T-helper 17 cell (primary cell): ENCODE measurements around the gene TSN. TPM values are rescaled to one million over a fixed set of nuclear protein-coding genes. Genes with fewer than 3 reads are reported as not detected.
"Not testable (repeated sequence)": the region's sequence is repeated elsewhere in the genome, so short reads cannot be mapped to it uniquely, and the experiment has no call there.

Experiments
- ATAC-seq: fragments of 150-1000 bp; cut with Tn5 transposase; 2 replicates; pipeline ENCODE4 v1.10.0; 2021; ENCODE audit warnings: mild to moderate bottlenecking, moderate library complexity
- DNase-seq, 3 donors: peaks; one replicate each; pipeline versions ENCODE4 v3.0.0 to v3.0.0-alpha.2; 2020 to 2021
- H3K9me3 ChIP-seq: one replicate; pipeline ENCODE4 v1.7.0; 2013; ENCODE audit warnings: low read length, mild to moderate bottlenecking; ENCODE audit not compliant: control insufficient read depth, poor library complexity, severe bottlenecking
- H3K27ac Mint-ChIP-seq: one replicate; pipeline ENCODE4 v1.8.0; 2022; ENCODE audit warnings: mild to moderate bottlenecking, moderate library complexity, mixed read lengths
- H3K27me3 Mint-ChIP-seq: one replicate; pipeline ENCODE4 v1.8.0; 2022; ENCODE audit warnings: mixed read lengths
- H3K36me3 Mint-ChIP-seq: one replicate; pipeline ENCODE4 v1.8.0; 2022; ENCODE audit warnings: low read depth, mixed read lengths
- H3K4me1 Mint-ChIP-seq: one replicate; pipeline ENCODE4 v1.8.0; 2022; ENCODE audit warnings: mild to moderate bottlenecking, mixed read lengths
- H3K4me3 Mint-ChIP-seq: one replicate; pipeline ENCODE4 v1.8.0; 2022; ENCODE audit warnings: mild to moderate bottlenecking, moderate library complexity, mixed read lengths
- total RNA-seq, 4 donors: library from RNA in 2 of 4; stranded (reverse) in 2 of 4; gene quantifications; one replicate each; pipeline ENCODE4 v1.2.3 and lab custom pipeline; 2022 to 2026

The TSN gene
- total RNA-seq, 2 donors from 2014 or later, result 37.0 to 55.9 TPM

DNA sequence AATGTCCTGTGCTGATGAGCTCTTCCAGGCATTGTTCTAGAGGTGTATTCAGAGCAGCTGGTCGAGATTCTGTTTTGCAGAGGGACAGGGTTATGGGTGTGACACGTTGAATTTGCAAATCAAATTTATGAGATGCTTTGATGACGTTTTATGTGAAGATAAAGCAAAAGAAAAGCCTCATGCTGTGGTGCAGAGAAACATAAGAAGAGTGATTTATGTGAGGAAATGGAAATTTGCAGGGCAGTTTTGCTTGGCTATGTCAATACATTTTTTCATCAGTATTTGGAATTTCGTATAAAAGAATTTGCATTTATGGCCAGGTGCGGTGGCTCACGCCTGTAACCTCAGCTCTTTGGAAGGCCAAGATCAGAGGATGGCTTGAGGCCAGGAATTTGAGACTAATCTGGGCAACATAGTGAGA lies 36.4 kb downstream of the TSN start:
- no peak for DNase-seq
- H3K27me3 Mint-ChIP-seq, result peaks cover 55% of the 10 kb centered on the region
- peaks cover 2% of the 10 kb centered on the region for H3K4me1 Mint-ChIP-seq
- no peak overlapping the region for H3K27ac Mint-ChIP-seq
- peaks cover 3% of the 10 kb centered on the region for H3K9me3 ChIP-seq
- peaks cover 2% of the 10 kb centered on the region for H3K36me3 Mint-ChIP-seq
- ATAC-seq, result no peak
- no peak overlapping the region for H3K4me3 Mint-ChIP-seq

DNA sequence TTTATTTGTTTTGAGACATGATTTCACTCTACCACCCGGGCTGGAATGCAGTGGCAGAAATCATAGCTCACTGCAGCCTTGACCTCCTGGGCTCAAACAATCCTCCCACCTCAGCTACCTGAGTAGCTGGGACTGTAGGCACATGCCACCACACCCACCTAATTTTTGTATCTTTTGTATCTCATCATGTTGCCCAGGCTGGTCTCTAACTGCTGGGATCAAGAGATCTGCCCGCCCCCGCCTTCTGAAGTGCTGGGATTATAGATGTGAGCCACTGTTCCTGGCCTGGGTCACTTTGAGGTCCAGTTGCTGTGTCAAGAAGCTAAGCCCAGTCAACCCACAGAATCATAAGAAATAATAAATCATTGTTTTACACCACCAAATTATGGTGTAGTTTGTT lies 38.4 kb downstream of the TSN start:
- H3K27me3 Mint-ChIP-seq, result peaks cover 50% of the 10 kb centered on the region
- no peak for ATAC-seq
- no peak overlapping the region for H3K4me3 Mint-ChIP-seq
- peaks cover 2% of the 10 kb centered on the region for H3K36me3 Mint-ChIP-seq
- H3K9me3 ChIP-seq, result peaks cover 3% of the 10 kb centered on the region
- H3K27ac Mint-ChIP-seq, result no peak overlapping the region
- H3K4me1 Mint-ChIP-seq, result peaks cover 4% of the 10 kb centered on the region
- DNase-seq, result no peak

DNA sequence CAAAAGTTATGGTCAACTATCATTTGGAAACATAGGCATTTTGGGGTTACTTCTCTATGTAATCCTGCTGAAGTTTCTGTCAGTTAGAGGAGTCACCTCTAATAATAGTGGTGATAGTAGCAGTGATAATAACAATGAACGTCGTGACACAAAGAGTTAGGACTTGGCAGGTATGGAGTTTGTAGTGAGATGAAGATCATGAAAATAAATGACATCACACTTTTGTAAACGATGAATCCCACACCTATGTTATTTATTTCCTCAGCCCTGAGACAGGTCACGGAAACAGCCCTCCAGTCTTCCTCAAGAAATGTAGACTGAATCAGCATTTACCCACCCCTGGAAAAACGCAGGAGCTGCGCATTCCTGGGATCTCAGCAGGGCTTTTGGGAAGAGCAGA lies 38.8 kb downstream of the TSN start:
- H3K36me3 Mint-ChIP-seq, result peaks cover 2% of the 10 kb centered on the region
- peaks cover 50% of the 10 kb centered on the region for H3K27me3 Mint-ChIP-seq
- H3K4me3 Mint-ChIP-seq, result no peak overlapping the region

DNA sequence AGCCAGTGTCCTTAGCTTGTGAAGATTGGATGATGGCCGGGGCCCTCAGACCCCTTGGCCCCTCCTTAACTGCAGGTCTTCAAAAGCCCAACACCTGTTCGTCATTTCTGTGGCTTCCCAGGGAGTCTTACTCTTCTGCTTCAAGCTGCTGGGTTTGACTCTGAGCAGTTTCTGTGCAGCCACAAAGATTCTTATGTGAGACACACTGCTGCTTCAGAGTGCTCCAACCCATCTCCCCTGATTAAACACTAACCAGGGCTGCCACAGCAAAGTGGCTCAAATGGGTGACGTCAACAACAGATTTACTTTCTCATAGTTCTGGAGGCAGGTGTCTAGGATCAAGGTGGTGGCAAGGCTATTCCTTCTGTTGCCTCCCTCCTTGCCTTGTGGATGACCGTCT lies 40.8 kb downstream of the TSN start:
- Mint-ChIP-seq H3K27me3 (peaks cover 35% of the 10 kb centered on the region), H3K4me3 (no peak overlapping the region), H3K36me3 (peaks cover 2% of the 10 kb centered on the region), H3K27ac (no peak overlapping the region), H3K4me1 (peaks cover 4% of the 10 kb centered on the region)
- DNase-seq (no peak), ATAC-seq (no peak)
- H3K9me3 ChIP-seq, result no peaks in the 10 kb centered on the region

More for the DNA sequence above, 38.8 kb downstream of the TSN start:
- Mint-ChIP-seq H3K27ac (no peak overlapping the region), H3K4me1 (peaks cover 4% of the 10 kb centered on the region)
- no peak for DNase-seq
- H3K9me3 ChIP-seq, result peaks cover 3% of the 10 kb centered on the region
- no peak for ATAC-seq

DNA sequence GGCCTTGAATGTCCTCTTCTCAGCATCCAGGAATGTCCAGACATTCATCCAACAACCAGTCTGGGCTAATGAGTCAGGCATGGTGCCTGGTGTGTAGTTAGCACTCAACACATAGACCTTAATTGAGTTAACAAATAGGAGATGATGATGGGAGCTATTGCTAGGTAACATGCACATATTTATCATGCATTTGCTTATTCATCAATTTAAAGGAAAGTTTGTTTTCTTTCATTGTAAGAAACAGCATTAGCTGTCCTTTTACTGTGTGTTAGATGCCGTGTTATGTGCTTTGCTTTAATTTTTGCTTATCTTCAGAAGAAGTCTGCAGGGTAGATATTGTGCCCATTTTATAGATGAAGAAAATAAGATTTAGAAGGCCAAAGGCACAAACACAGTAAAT lies 43.2 kb downstream of the TSN start:
- peaks cover 26% of the 10 kb centered on the region for H3K27me3 Mint-ChIP-seq
- no peak overlapping the region for H3K4me3 Mint-ChIP-seq
- ATAC-seq, result no peak
- H3K27ac Mint-ChIP-seq, result no peak overlapping the region
- H3K36me3 Mint-ChIP-seq, result peaks cover 2% of the 10 kb centered on the region
- no peaks in the 10 kb centered on the region for H3K9me3 ChIP-seq
- no peak for DNase-seq
- peaks cover 2% of the 10 kb centered on the region for H3K4me1 Mint-ChIP-seq

DNA sequence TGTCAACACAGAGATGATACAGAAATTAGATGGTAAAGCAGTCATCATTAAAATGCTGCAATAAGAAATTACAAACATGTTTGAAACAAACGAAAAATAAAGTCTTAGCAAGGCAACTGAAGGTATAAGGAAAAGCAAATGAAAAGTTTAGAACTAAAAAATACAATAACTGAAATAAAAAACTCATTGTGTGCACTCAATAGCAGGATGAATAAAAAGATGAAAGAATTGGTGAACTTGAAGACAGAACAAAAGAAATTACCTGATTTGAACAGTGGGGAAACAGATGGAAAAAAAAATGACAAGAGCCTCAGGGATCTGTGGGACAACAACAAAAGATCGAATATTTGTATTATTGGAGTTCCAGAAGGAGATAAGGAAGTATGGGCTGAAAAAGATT lies 46.5 kb downstream of the TSN start:
- Mint-ChIP-seq H3K4me1 (peaks cover 1% of the 10 kb centered on the region), H3K27me3 (peaks cover 30% of the 10 kb centered on the region), H3K36me3 (no peaks in the 10 kb centered on the region), H3K4me3 (no peak overlapping the region), H3K27ac (no peak overlapping the region)
- no peak for DNase-seq
- ATAC-seq, result no peak
- no peaks in the 10 kb centered on the region for H3K9me3 ChIP-seq

DNA sequence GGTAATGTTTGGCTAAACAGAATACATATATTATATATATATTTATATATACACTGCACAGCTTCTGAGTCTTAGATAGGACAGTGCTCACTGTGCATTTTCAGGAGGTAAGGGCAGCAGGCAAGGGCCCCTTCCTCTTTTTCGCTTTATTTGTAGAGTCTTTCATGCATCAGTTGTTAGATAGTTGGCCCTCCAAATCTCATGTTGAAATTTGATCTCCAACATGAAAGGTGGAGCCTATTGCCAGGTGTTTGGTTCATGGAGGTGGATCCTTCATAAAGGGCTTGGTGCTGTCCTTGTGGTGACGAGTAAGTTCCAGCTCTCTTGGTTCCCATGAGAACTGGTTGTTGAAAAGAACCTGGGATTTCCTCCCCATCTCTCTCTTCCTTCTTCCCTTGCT lies 48.1 kb downstream of the TSN start:
- peaks cover 2% of the 10 kb centered on the region for H3K36me3 Mint-ChIP-seq
- no peak overlapping the region for H3K4me3 Mint-ChIP-seq
- ATAC-seq (no peak), DNase-seq (no peak)
- no peaks in the 10 kb centered on the region for H3K9me3 ChIP-seq
- no peaks in the 10 kb centered on the region for H3K4me1 Mint-ChIP-seq
- H3K27ac Mint-ChIP-seq, result no peak overlapping the region
- H3K27me3 Mint-ChIP-seq, result peaks cover 37% of the 10 kb centered on the region

DNA sequence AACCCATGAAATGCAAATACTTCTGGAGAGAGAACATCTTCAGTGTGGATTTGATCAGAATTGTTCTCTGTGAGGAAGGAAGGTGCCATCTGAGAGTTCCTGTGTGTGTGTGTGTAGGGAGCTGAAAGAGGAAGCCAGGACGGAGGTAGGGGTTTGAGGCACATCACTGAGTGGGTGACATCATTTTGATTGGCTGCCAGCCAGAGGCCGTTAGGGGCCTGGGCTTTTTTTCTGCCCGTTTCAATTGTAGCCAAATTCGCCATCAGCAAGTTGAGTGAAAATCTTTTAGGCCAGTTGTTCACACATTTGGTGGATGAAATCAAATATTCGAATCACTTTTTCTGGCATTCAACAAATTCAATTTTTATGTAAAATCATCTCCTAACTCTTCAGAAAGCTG lies 48.9 kb downstream of the TSN start:
- ATAC-seq, result no peak
- no peak overlapping the region for H3K4me3 Mint-ChIP-seq
- H3K4me1 Mint-ChIP-seq, result no peaks in the 10 kb centered on the region
- peaks cover 2% of the 10 kb centered on the region for H3K36me3 Mint-ChIP-seq
- no peaks in the 10 kb centered on the region for H3K9me3 ChIP-seq
- H3K27me3 Mint-ChIP-seq, result peaks cover 37% of the 10 kb centered on the region
- no peak overlapping the region for H3K27ac Mint-ChIP-seq
- DNase-seq, result no peak

DNA sequence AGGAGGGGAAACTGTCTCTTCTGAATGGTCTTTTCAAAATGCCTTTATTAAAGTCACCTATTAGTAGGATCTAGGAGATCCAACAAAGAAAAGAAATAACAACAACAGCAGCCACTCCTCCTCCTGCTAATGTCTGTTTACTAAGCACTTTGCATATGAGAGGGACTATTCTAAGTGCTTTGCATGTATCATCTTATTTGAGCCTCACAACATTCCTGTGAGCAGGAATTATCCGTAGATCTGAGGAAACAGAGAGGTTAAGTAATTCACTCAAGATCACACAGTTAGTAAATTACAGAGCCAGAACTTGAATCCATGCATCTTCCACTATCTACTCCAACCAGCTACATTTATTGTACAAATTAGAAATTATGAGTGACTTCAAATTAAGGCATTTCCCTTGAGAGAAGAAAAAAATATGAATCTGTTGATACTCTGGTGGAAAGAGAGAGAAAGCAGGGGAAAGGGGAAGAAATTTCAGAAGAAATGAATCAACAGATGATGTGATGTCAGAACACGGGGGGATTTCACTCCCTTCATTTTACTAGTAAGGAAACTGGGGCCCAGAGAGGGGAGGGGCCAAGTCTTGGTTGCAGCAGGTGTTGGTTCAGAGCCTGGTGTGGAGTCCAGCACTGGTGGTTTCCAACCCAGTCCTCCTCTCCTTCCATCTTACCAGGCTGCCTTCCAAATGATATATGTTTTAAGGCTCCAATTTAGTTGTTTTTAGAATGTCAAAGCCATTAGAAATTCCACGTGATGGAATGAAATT lies 49.7 kb downstream of the TSN start:
- no peak for ATAC-seq
- Mint-ChIP-seq H3K36me3 (peaks cover 2% of the 10 kb centered on the region), H3K27ac (no peak overlapping the region), H3K4me1 (no peaks in the 10 kb centered on the region), H3K27me3 (peaks cover 37% of the 10 kb centered on the region), H3K4me3 (no peak overlapping the region)
- DNase-seq, result no peak
- H3K9me3 ChIP-seq, result no peaks in the 10 kb centered on the region

DNA sequence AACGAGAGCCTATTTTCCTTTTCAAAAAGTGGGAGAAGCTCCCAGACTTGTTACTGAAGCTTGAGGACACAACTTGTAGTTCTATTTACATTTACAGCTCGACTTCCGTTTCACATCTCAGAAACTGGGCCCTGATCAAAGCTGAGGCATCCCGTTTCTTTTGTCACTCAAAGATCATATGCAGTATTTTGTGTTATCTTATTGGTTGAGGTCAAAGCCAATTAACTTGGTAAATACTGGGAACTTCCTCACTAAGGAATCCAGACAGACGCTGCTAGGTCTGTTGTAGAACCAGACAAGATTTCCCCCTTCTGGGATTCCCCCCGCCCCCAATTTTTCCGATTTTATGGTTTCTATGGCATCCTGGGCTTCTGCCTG lies 50.3 kb downstream of the TSN start:
- H3K36me3 Mint-ChIP-seq, result peaks cover 2% of the 10 kb centered on the region
- no peak for ATAC-seq

DNA sequence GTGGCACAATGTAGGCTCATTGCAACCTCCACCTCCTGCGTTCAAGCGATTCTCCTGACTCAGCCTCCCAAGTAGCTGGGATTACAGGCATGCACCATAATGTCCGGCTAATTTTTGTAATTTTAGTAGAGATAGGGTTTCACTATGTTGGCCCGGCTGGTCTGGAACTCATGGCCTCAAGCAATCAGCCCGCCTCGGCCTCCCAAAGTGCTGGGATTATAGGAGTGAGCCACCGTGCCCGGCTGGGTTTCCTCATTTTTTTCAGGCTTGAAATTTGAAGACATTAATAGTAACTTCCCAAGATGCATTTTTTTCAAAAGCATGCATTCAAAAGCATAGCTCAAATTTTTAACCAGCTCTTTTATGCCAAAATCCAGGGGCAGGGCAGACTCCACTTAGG lies 52.3 kb downstream of the TSN start:
- not testable (repeated sequence) for H3K4me1 Mint-ChIP-seq, H3K9me3 ChIP-seq, ATAC-seq, H3K27ac Mint-ChIP-seq, H3K36me3 Mint-ChIP-seq, DNase-seq, H3K4me3 Mint-ChIP-seq
- H3K27me3 Mint-ChIP-seq, result peaks cover 41% of the 10 kb centered on the region

More for the DNA sequence above, 50.3 kb downstream of the TSN start:
- Mint-ChIP-seq H3K4me1 (no peaks in the 10 kb centered on the region), H3K27me3 (peaks cover 37% of the 10 kb centered on the region), H3K27ac (no peak overlapping the region), H3K4me3 (no peak overlapping the region)
- H3K9me3 ChIP-seq, result no peaks in the 10 kb centered on the region
- DNase-seq, result no peak

DNA sequence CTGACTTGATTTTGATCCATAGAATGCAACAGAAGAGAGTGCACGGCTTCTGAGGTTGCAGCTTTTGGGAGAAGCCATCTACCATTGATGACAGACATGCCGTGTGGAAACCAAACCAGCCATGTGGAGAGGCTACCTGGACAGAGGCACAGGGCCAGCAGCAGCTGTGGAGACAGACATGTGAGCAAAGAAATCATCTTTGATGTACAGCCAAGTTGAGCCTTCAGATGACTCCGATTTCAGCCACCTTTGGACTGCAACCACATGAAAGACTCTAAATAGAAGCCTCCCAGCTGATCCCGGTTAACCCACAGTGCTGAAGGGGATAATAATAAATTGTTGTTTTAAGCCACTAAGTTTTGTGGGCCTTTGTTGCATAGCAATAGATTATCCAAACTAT lies 54.2 kb downstream of the TSN start:
- H3K9me3 ChIP-seq, result no peaks in the 10 kb centered on the region
- ATAC-seq (no peak), DNase-seq (no peak)
- Mint-ChIP-seq H3K27me3 (peaks cover 36% of the 10 kb centered on the region), H3K4me3 (no peak overlapping the region), H3K36me3 (peaks cover 2% of the 10 kb centered on the region), H3K27ac (no peak overlapping the region), H3K4me1 (peaks cover 3% of the 10 kb centered on the region)

DNA sequence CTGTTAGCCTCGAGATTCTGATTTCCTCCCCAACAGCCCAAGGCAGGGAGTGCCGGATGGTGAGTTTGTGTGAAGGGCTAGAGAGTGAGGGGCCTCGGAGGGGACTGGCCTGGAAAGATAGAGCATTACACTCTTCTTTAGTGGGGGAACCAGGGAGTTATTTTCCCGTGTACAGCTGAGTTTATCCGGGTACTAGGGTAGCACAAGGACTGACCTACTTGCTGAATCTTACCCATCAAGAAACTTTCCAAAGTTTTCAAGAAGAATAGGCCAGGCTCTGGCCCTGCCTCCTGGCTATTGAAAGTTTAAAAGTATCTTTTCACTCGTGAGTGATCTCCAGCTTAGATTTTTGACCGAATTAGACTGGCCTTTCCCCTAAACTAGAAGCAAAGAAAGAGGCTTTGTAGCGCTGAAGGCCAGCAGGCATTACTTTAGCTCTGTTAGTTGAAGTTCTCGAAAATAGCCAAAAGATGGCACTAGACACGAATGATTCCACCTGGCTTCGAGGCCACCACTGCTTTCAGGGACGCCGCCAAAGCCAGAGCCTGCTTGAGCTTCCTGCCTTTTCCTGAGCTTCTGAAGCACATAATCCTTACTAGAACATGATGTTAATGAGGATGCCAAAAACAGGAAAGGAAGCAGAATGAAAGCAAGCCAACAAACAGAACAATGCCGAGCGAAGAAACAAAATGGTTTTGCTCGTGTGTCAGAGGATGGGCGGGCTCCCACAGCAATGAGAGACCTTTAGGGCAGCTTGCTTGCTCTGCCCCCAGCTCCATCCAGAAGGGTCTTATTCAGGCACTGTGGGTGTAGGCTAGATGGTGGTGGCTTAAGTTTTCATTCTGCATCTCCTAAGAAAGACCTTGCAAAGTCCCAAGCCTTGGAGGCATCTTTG lies 55.8 kb downstream of the TSN start:
- H3K9me3 ChIP-seq, result no peaks in the 10 kb centered on the region
- H3K4me1 Mint-ChIP-seq, result peaks cover 5% of the 10 kb centered on the region
- ATAC-seq (no peak), DNase-seq (no peak)
- peaks cover 28% of the 10 kb centered on the region for H3K27me3 Mint-ChIP-seq
- no peak overlapping the region for H3K27ac Mint-ChIP-seq
- H3K36me3 Mint-ChIP-seq, result peaks cover 2% of the 10 kb centered on the region
- H3K4me3 Mint-ChIP-seq, result no peak overlapping the region
